Common myeloid progenitor, CD34-positive (primary cell): Measurements from ENCODE around the gene PARN.
"Not testable (repeated sequence)": the region's sequence is repeated elsewhere in the genome, so short reads cannot be mapped to it uniquely, and the experiment has no call there.

Source experiments
- CTCF ChIA-PET: fragments of 350-600 bp; sonication (Branson Sonifier 250); formaldehyde crosslinking; loops from one replicate; lab custom pipeline; 2021; ENCODE audit warnings: antibody characterized with exemption; lab: Charles Lee
- POLR2A ChIA-PET: fragments of 350-600 bp; sonication (Branson Sonifier 250); formaldehyde crosslinking; loops from one replicate; lab custom pipeline; 2021; ENCODE audit warnings: antibody characterized with exemption; lab: Charles Lee
- DNase-seq, 3 donors: peaks; one replicate each; pipeline versions ENCODE4 v3.0.0 to v3.0.0-alpha.2; 2013
- H3K27ac ChIP-seq, 2 experiments: 1 replicate in 1 of 2; 2 replicates in 1 of 2; pipeline ENCODE4 v1.7.0; 2013; ENCODE audit warnings: inconsistent platforms in 2 of 2, low read length in 2 of 2, mild to moderate bottlenecking in 2 of 2, low read depth in 1 of 2, moderate library complexity in 1 of 2; ENCODE audit not compliant: severe bottlenecking in 2 of 2, insufficient read depth in 1 of 2, poor library complexity in 1 of 2
- H3K27me3 ChIP-seq, 5 experiments: replicated peaks in 2 of 5; 1 replicate in 3 of 5; 2 replicates in 2 of 5; pipeline versions ENCODE4 v1.6.1 to v1.7.0; 2013; ENCODE audit warnings: low read length in 4 of 5, mild to moderate bottlenecking in 2 of 5, moderate library complexity in 2 of 5, inconsistent platforms in 1 of 5; ENCODE audit not compliant: insufficient read depth in 5 of 5, control insufficient read depth in 4 of 5
- H3K36me3 ChIP-seq, 4 experiments: 1 replicate in 2 of 4; 2 replicates in 2 of 4; pipeline versions ENCODE4 v1.6.1 to v1.7.0; 2013; ENCODE audit warnings: low read length in 3 of 4, control low read depth in 1 of 4, mild to moderate bottlenecking in 1 of 4; ENCODE audit not compliant: control insufficient read depth in 4 of 4, insufficient read depth in 4 of 4
- H3K4me1 ChIP-seq, 4 experiments: 1 replicate in 3 of 4; 2 replicates in 1 of 4; pipeline versions ENCODE4 v1.6.1 to v1.7.1; 2013; ENCODE audit warnings: low read length in 3 of 4, mild to moderate bottlenecking in 3 of 4, control low read depth in 1 of 4, inconsistent platforms in 1 of 4, moderate library complexity in 1 of 4; ENCODE audit not compliant: control insufficient read depth in 4 of 4, insufficient read depth in 4 of 4; ENCODE audit errors: control extremely low read depth in 1 of 4
- H3K4me3 ChIP-seq, 7 experiments: 1 replicate in 4 of 7; 2 replicates in 3 of 7; pipeline versions ENCODE4 v1.5.1 to v1.7.0; 2013; ENCODE audit warnings: mild to moderate bottlenecking in 7 of 7, low read length in 6 of 7, moderate library complexity in 6 of 7, inconsistent platforms in 2 of 7, low read depth in 2 of 7, control low read depth in 1 of 7; ENCODE audit not compliant: insufficient read depth in 4 of 7, control insufficient read depth in 1 of 7; ENCODE audit errors: extremely low read depth in 1 of 7
- H3K9me3 ChIP-seq, 5 experiments: 1 replicate in 4 of 5; 2 replicates in 1 of 5; pipeline versions ENCODE4 v1.6.1 to v1.7.1; 2013; ENCODE audit warnings: low read length in 4 of 5, mild to moderate bottlenecking in 2 of 5, inconsistent platforms in 1 of 5, low read depth in 1 of 5, moderate library complexity in 1 of 5; ENCODE audit not compliant: control insufficient read depth in 4 of 5, insufficient read depth in 2 of 5; ENCODE audit errors: control extremely low read depth in 1 of 5
- WGBS: methylation state at CpG from one replicate; pipeline ENCODE4 v1.1.5; 2013; ENCODE audit not compliant: insufficient coverage; 5-methylcytosine and 5-hydroxymethylcytosine counted together

Gene PARN

GRCh38 chr16:14576532-14576931 lies 53.5 kb downstream of the PARN start:
- Histone ChIP-seq H3K9me3 (peaks cover 0 to 7% (median 3%) of the 10 kb centered on the region in 5 experiments), H3K27ac (no peak overlapping the region), H3K36me3 (peaks cover 18 to 65% (median 41%) of the 10 kb centered on the region in 4 experiments), H3K27me3 (no peaks in the 10 kb centered on the region), H3K4me1 (no peaks in the 10 kb centered on the region), H3K4me3 (no peak overlapping the region)
- ChIA-PET POLR2A (interaction anchor here (0.6 kb wide), 1 partner anchor 10 kb away, joined by 3 read pairs; no protein-coding TSS in a partner anchor), CTCF (no interaction called here)
- DNase-seq = no peak
- WGBS = 100% methylated on average over 1 of the region's 1 CpG

DNA sequence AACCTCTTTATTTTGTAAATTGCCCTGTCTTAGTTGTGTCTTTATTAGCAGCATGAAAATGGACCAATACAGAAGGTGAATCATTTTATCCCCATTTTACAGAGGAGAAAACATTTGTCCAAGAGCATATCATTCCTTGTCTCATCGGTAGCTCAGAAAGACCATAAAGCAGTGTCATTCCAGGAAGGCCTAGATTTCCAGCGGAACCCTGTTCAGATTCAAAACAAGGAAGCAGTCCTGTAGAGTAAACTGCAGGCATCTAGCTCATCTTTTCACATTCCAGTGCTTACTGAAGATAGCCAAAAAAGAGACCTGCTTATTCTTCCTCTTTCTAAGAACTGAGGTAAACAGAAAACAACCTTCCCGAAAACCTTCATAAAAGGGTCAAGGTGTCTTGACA lies 54.0 kb downstream of the PARN start:
- CTCF ChIA-PET = no interaction called here
- Histone ChIP-seq H3K27me3 (no peaks in the 10 kb centered on the region), H3K36me3 (peaks cover 17 to 61% (median 37%) of the 10 kb centered on the region in 4 experiments), H3K4me3 (no peak overlapping the region), H3K9me3 (peaks cover 0 to 7% (median 3%) of the 10 kb centered on the region in 5 experiments), H3K4me1 (no peaks in the 10 kb centered on the region), H3K27ac (no peak overlapping the region)
- POLR2A ChIA-PET = no interaction called here
- WGBS = 88% methylated on average over 2 of the region's 3 CpGs
- DNase-seq = no peak

- DNase-seq, H3K4me1 ChIP-seq, H3K9me3 ChIP-seq, H3K27me3 ChIP-seq, H3K27ac ChIP-seq, H3K4me3 ChIP-seq, CTCF ChIA-PET: not testable (repeated sequence)
- POLR2A ChIA-PET = interaction anchor here (0.6 kb wide), 1 partner anchor 14 kb away, joined by 4 read pairs; no protein-coding TSS in a partner anchor
- peaks cover 11 to 50% (median 31%) of the 10 kb centered on the region in 4 experiments for H3K36me3 ChIP-seq
- 100% methylated on average over 4 of the region's 4 CpGs for WGBS
Measured at GRCh38 chr16:14574698-14575415, 55.2 kb downstream of the PARN start.

- H3K27me3 ChIP-seq = no peaks in the 10 kb centered on the region
- ChIA-PET CTCF (interaction anchor here (1.4 kb wide), 1 partner anchor 22 kb away, joined by 3 read pairs; no protein-coding TSS in a partner anchor), POLR2A (no interaction called here)
- peaks cover 10 to 35% (median 28%) of the 10 kb centered on the region in 4 experiments for H3K36me3 ChIP-seq
- no peak overlapping the region for H3K4me3 ChIP-seq
- H3K27ac ChIP-seq = no peak overlapping the region
- peaks cover 0 to 7% (median 3%) of the 10 kb centered on the region in 5 experiments for H3K9me3 ChIP-seq
- no peaks in the 10 kb centered on the region for H3K4me1 ChIP-seq
- DNase-seq = no peak
- WGBS = 90% methylated on average over 2 of the region's 2 CpGs
Measured at GRCh38 chr16:14572535-14572934, 57.5 kb downstream of the PARN start.

DNA sequence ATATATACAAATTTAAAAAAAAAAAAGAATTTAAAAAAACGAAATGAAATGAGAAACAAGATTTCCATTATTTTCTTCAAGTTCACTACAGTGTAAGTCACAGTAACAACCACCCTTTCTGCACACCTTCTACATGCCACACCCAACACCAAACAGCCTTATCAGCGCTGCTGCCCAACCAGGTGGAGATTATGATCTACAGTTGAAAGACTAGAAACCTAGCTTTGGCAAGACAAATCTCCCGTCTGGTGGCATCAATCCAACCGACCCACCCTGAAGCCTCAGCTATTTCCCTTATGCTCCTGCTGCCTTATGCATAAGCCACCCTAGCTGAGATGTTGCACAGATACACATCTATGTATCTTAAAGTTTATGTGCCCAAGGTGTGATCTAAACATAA lies 60.8 kb downstream of the PARN start:
- H3K9me3 ChIP-seq = no peaks in the 10 kb centered on the region
- peaks cover 0 to 14% (median 8%) of the 10 kb centered on the region in 4 experiments for H3K36me3 ChIP-seq
- no peaks in the 10 kb centered on the region for H3K4me1 ChIP-seq
- no peak for DNase-seq
- H3K4me3 ChIP-seq = no peak overlapping the region
- CTCF ChIA-PET = interaction anchor here (1.0 kb wide), 1 partner anchor 318 kb away, joined by 3 read pairs; no protein-coding TSS in a partner anchor
- no peaks in the 10 kb centered on the region for H3K27me3 ChIP-seq
- 80% methylated on average over 1 of the region's 4 CpGs for WGBS
- H3K27ac ChIP-seq = no peak overlapping the region
- POLR2A ChIA-PET = no interaction called here

GRCh38 chr16:14566599-14566998 lies 63.5 kb downstream of the PARN start:
- peaks cover 0 to 11% (median 10%) of the 10 kb centered on the region in 4 experiments for H3K36me3 ChIP-seq
- POLR2A ChIA-PET = interaction anchor here (0.6 kb wide), 1 partner anchor 10 kb away, joined by 3 read pairs; no protein-coding TSS in a partner anchor
- WGBS = 100% methylated on average over 1 of the region's 1 CpG
- no peaks in the 10 kb centered on the region for H3K27me3 ChIP-seq
- no peak overlapping the region for H3K4me3 ChIP-seq
- DNase-seq = no peak
- H3K4me1 ChIP-seq = no peaks in the 10 kb centered on the region
- H3K27ac ChIP-seq = no peak overlapping the region
- CTCF ChIA-PET = interaction anchor here (1.9 kb wide), 1 partner anchor 19 kb away, joined by 5 read pairs; no protein-coding TSS in a partner anchor
- H3K9me3 ChIP-seq = no peaks in the 10 kb centered on the region

DNA sequence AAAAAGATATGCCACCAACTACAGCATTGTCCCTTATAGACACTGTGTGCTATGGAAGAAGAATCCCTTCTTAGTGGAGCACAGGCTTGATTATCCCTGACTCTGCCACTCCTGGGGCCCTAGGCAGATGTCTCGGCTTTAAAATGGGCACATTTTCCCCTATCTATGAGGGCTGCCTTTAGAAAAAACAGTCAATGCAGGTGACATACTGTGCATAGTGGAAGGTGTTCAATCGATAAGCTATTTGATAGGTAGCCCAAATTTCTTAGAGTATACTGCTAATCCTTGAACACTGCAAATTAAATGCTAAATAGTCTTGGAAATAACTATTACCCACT lies 64.4 kb downstream of the PARN start:
- ChIA-PET CTCF (interaction anchor here (1.9 kb wide), 1 partner anchor 20 kb away, joined by 5 read pairs; no protein-coding TSS in a partner anchor), POLR2A (no interaction called here)

More for the DNA sequence above, 64.4 kb downstream of the PARN start:
- Histone ChIP-seq H3K36me3 (peaks cover 0 to 14% (median 11%) of the 10 kb centered on the region in 4 experiments), H3K4me1 (no peaks in the 10 kb centered on the region), H3K9me3 (no peaks in the 10 kb centered on the region), H3K27ac (no peak overlapping the region), H3K4me3 (no peak overlapping the region), H3K27me3 (no peaks in the 10 kb centered on the region)
- DNase-seq = no peak
- WGBS = 100% methylated on average over 2 of the region's 2 CpGs
